Muscle layer of duodenum (tissue), 2 donors: Measurements from ENCODE around the gene ARHGEF11.
"Not testable (repeated sequence)": the region's sequence is repeated elsewhere in the genome, so short reads cannot be mapped to it uniquely, and the experiment has no call there.

Experiments
- H3K27ac ChIP-seq: one replicate; pipeline ENCODE4 v1.7.0; 2013; ENCODE audit warnings: mild to moderate bottlenecking, low read length
- H3K27me3 ChIP-seq: one replicate; pipeline ENCODE4 v1.7.0; 2013; ENCODE audit warnings: low read depth, mild to moderate bottlenecking, control low read depth, low read length
- H3K36me3 ChIP-seq, 2 donors: one replicate each; pipeline ENCODE4 v1.7.0; 2013; ENCODE audit warnings: low read length in 2 of 2, control low read depth in 1 of 2, mild to moderate bottlenecking in 1 of 2; ENCODE audit not compliant: insufficient read depth in 2 of 2, control insufficient read depth in 1 of 2
- H3K4me1 ChIP-seq, 2 donors: one replicate each; pipeline ENCODE4 v1.7.0; 2013; ENCODE audit warnings: low read length in 2 of 2, mild to moderate bottlenecking in 2 of 2, control low read depth in 1 of 2, moderate library complexity in 1 of 2; ENCODE audit not compliant: insufficient read depth in 2 of 2, control insufficient read depth in 1 of 2
- H3K4me3 ChIP-seq, 2 donors: one replicate each; pipeline ENCODE4 v1.7.0; 2013; ENCODE audit warnings: low read length in 2 of 2, low read depth in 1 of 2, mild to moderate bottlenecking in 1 of 2
- H3K9me3 ChIP-seq, 2 donors: one replicate each; pipeline ENCODE4 v1.7.0; 2013; ENCODE audit warnings: low read length in 2 of 2, control low read depth in 1 of 2, mild to moderate bottlenecking in 1 of 2; ENCODE audit not compliant: control insufficient read depth in 1 of 2
- donor health status: healthy.

ARHGEF11 gene

GRCh38 chr1:157086299-157086698, 40.8 kb upstream of the ARHGEF11 start:
- H3K4me3 ChIP-seq: no peak overlapping the region
- H3K36me3 ChIP-seq: no peaks in the 10 kb centered on the region
- H3K27me3 ChIP-seq: no peaks in the 10 kb centered on the region
- H3K9me3 ChIP-seq: no peaks in the 10 kb centered on the region
- no peak overlapping the region for H3K27ac ChIP-seq
- H3K4me1 ChIP-seq: no peaks in the 10 kb centered on the region

GRCh38 chr1:157085421-157085820, 39.9 kb upstream of the ARHGEF11 start:
- Histone ChIP-seq H3K4me3 (no peak overlapping the region), H3K36me3 (no peaks in the 10 kb centered on the region), H3K4me1 (no peaks in the 10 kb centered on the region), H3K27me3 (no peaks in the 10 kb centered on the region), H3K9me3 (no peaks in the 10 kb centered on the region), H3K27ac (no peak overlapping the region)

DNA sequence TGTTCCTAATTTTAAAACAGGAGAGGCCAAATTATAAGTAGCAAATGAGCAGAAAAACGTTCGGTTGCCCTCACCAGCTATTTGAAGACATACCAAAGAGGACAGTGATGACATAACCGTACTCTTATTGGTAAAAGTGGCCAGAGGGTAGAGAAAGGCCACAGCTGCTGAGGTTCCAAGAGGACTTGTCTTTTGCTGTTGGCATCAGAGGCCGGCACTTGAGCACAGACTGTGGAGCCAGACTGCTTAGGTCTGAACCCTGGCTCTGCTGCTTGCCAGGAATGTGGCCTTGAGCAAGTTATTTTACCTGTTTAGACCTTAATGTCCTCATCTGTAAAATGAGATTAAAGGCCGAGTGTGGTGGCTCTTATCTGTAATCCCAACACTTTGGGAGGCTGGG, 39.2 kb upstream of the ARHGEF11 start:
- no peaks in the 10 kb centered on the region for H3K36me3 ChIP-seq
- H3K27me3 ChIP-seq: no peaks in the 10 kb centered on the region
- no peaks in the 10 kb centered on the region for H3K4me1 ChIP-seq
- no peak overlapping the region for H3K4me3 ChIP-seq
- H3K27ac ChIP-seq: no peak overlapping the region
- no peaks in the 10 kb centered on the region for H3K9me3 ChIP-seq

- H3K4me1 ChIP-seq: no peaks in the 10 kb centered on the region
- H3K36me3 ChIP-seq: no peaks in the 10 kb centered on the region
- H3K4me3 ChIP-seq: no peak overlapping the region
- H3K27ac ChIP-seq: no peak overlapping the region
- H3K27me3 ChIP-seq: no peaks in the 10 kb centered on the region
- H3K9me3 ChIP-seq: no peaks in the 10 kb centered on the region
Measured at GRCh38 chr1:157081707-157082106, 36.2 kb upstream of the ARHGEF11 start.

DNA sequence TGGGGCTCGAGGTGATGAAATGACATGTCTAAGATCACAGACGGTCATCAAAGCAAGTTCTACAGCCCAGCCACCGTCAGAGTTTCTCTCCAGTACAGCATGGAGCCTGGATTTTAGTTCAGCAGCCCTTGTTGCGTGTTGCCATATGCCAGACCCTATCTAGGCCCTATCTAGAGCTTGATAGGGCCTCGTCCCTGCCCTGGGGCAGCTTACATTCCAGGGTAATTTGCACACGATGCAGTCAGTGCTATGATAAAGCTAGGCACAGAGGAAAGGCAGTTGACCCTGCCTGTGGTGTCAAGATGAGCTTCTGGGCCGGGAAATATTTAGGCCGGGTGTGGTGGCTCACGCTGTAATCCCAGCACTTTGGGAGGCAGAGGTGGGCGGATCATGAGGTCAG, 35.2 kb upstream of the ARHGEF11 start:
- H3K4me1 ChIP-seq: no peaks in the 10 kb centered on the region
- H3K27ac ChIP-seq: no peak overlapping the region
- H3K27me3 ChIP-seq: no peaks in the 10 kb centered on the region
- H3K4me3 ChIP-seq: no peak overlapping the region
- H3K9me3 ChIP-seq: no peaks in the 10 kb centered on the region
- no peaks in the 10 kb centered on the region for H3K36me3 ChIP-seq

DNA sequence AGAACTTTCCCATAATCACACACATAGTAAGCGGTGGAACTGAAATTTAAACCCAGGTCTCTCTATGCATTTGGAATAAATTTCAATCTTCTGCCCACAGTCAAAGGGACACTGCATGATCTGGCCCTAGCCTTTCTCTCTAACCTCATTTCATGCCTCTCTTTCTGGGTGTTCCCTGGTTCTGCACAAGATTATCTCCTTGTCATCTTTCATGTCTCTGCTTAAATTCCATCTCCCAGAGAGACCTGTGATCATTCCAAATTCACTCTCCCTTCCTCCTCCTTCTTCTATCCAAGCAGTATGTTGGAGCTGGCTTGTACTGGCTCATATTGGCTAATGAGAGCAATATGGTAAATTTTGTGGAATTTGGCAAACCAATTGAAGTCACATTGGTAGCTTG, 31.9 kb upstream of the ARHGEF11 start:
- peaks cover 0 to 6% of the 10 kb centered on the region in 2 donors for H3K4me1 ChIP-seq
- H3K27me3 ChIP-seq: no peaks in the 10 kb centered on the region

DNA sequence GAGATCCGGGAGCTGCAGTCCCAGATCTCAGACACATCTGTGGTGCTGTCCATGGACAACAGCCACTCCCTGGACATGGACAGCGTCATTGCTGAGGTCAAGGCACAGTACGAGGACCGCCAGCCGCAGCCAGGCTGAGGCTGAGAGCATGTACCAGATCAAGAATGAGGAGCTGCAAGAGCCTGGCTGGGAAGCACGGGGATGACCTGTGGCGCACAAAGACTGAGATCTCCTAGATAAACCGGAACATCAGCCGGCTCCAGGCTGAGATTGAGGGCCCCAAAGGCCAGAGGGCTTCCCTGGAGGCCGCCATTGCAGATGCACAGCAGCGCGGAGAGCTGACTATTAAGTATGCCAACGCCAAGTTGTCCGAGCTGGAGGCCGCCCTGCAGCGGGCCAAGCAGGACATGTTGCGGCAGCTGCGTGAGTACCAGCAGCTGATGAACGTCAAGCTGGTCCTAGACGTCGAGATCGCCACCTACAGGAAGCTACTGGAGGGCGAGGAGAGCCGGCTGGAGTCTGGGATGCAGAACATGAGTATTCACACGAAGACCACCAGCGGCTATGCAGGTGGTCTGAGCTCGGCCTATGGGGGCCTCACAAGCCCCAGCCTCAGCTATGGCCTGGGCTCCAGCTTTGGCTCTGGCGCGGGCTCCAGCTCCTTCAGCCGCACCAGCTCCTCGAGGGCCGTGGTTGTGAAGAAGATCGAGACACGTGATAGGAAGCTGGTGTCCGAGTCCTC, 28.6 kb upstream of the ARHGEF11 start:
- Histone ChIP-seq H3K4me3 (peak overlapping the region in 1 of 2 donors; percentile 48), H3K27ac (no peak overlapping the region), H3K4me1 (peaks cover 0 to 6% of the 10 kb centered on the region in 2 donors), H3K9me3 (no peaks in the 10 kb centered on the region), H3K36me3 (no peaks in the 10 kb centered on the region), H3K27me3 (no peaks in the 10 kb centered on the region)

More for the DNA sequence above, 31.9 kb upstream of the ARHGEF11 start:
- Histone ChIP-seq H3K4me3 (no peak overlapping the region), H3K36me3 (no peaks in the 10 kb centered on the region), H3K9me3 (no peaks in the 10 kb centered on the region), H3K27ac (no peak overlapping the region)

GRCh38 chr1:157069601-157070000, 24.1 kb upstream of the ARHGEF11 start:
- no peaks in the 10 kb centered on the region for H3K27me3 ChIP-seq
- no peak overlapping the region for H3K4me3 ChIP-seq
- H3K4me1 ChIP-seq: peaks cover 0 to 6% of the 10 kb centered on the region in 2 donors
- H3K9me3 ChIP-seq: no peaks in the 10 kb centered on the region
- H3K36me3 ChIP-seq: no peaks in the 10 kb centered on the region
- H3K27ac ChIP-seq: no peak overlapping the region

- H3K4me1 ChIP-seq, H3K27me3 ChIP-seq, H3K36me3 ChIP-seq, H3K9me3 ChIP-seq, H3K4me3 ChIP-seq, H3K27ac ChIP-seq: not testable (repeated sequence)
Measured at GRCh38 chr1:157059241-157059640, 13.7 kb upstream of the ARHGEF11 start.

DNA sequence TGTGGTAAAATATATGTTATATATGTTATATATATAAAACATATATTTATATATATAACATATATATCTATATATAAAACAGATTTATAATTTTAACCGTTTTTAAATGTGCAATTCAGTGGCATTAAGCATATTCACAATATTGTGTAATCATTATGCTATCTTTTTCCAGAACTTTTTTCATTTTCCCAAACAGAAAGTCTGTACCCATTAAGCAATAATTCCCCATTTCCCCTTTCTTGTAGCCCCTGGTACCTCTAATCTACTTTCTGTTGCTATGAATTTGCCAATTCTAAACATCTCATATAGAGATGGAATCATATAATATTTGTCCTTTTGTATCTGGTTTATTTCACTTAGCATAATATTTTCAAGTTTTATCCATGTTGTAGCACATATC, 10.7 kb upstream of the ARHGEF11 start:
- H3K9me3 ChIP-seq: peaks cover 0 to 4% of the 10 kb centered on the region in 2 donors
- no peak overlapping the region for H3K27ac ChIP-seq
- no peaks in the 10 kb centered on the region for H3K36me3 ChIP-seq
- H3K27me3 ChIP-seq: no peaks in the 10 kb centered on the region
- no peaks in the 10 kb centered on the region for H3K4me1 ChIP-seq
- H3K4me3 ChIP-seq: no peak overlapping the region

DNA sequence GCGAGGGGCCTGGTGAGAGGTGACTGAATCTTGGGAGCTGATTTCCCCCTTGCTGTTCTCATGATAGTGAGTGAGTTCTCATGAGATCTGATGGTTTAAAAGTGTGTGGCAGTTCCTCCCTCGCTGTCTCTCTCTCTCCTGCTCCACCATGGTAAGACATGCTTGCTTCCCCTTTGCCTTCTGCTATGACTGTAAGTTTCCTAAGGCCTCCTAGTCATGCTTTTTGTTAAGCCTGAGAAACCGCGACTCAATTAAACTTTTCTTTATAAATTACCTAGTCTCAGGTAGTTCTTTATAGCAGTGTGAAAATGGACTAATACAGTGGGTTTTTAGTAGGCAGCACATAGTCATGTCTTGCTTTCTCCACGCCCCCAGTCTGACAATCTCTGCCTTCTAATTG, 10.2 kb upstream of the ARHGEF11 start:
- not testable (repeated sequence) for H3K9me3 ChIP-seq, H3K4me1 ChIP-seq, H3K27me3 ChIP-seq, H3K4me3 ChIP-seq, H3K36me3 ChIP-seq, H3K27ac ChIP-seq

- Histone ChIP-seq H3K36me3 (no peaks in the 10 kb centered on the region), H3K4me3 (no peak overlapping the region), H3K27me3 (no peaks in the 10 kb centered on the region), H3K27ac (no peak overlapping the region), H3K9me3 (peaks cover 0 to 4% of the 10 kb centered on the region in 2 donors), H3K4me1 (no peaks in the 10 kb centered on the region)
Measured at GRCh38 chr1:157050836-157051235, 5.3 kb upstream of the ARHGEF11 start.
